Stimulated activated CD4-positive, alpha-beta T cell treated with anti-CD3 and anti-CD28 coated beads, Interleukin-1b, Interleukin-23, amount 100 ng/mL, for 24 hours (primary cell): ENCODE measurements around the gene VSIG2.
A peak's percentile ranks its signal among the peaks of the same experiment; 100 is the strongest.

Source experiments
- DNase-seq, 4 experiments: peaks; one replicate each; pipeline ENCODE4 v3.0.0-alpha.2; 2020; ENCODE audit warnings: low read depth in 4 of 4, low spot score in 1 of 4

VSIG2 gene

GRCh38 chr11:124748481-124749343 is 3.3 kb downstream of the VSIG2 start:
- no peak for DNase-seq

- no peak for DNase-seq
Observed at GRCh38 chr11:124748100-124748418, 4.0 kb downstream of the VSIG2 start.

- DNase-seq = no peak
Observed at GRCh38 chr11:124747406-124748099, 4.5 kb downstream of the VSIG2 start.

GRCh38 chr11:124746621-124747243 is 5.3 kb downstream of the VSIG2 start:
- DNase-seq = peak; percentile 47 to 65 (median 57)

- no peak for DNase-seq
Observed at GRCh38 chr11:124745835-124746620, 6.0 kb downstream of the VSIG2 start.

GRCh38 chr11:124745270-124745834 is 6.7 kb downstream of the VSIG2 start:
- DNase-seq = no peak

- DNase-seq = no peak
Observed at GRCh38 chr11:124743050-124743449, 9.0 kb downstream of the VSIG2 start.

- no peak for DNase-seq
Observed at GRCh38 chr11:124742555-124742954, 9.5 kb downstream of the VSIG2 start.

- peak in 2 of 4 experiments; percentile 31 to 52 for DNase-seq
Observed at GRCh38 chr11:124740277-124740882, 11.7 kb downstream of the VSIG2 start.

- DNase-seq = peak; percentile 47 to 81 (median 70)
Observed at GRCh38 chr11:124739479-124740276, 12.4 kb downstream of the VSIG2 start, which contains the start of gene NRGN. NRGN (plus strand) TSS chr11:124739942; CDS start chr11:124740085, 143 bp downstream.

- DNase-seq = no peak
Observed at GRCh38 chr11:124738713-124739478, 13.2 kb downstream of the VSIG2 start.

GRCh38 chr11:124737638-124738305 is 14.3 kb downstream of the VSIG2 start:
- no peak for DNase-seq

GRCh38 chr11:124736736-124737135 is 15.3 kb downstream of the VSIG2 start:
- DNase-seq = no peak

- DNase-seq = no peak
Observed at GRCh38 chr11:124732230-124732629, 19.8 kb downstream of the VSIG2 start.

GRCh38 chr11:124729571-124729970 is 22.5 kb downstream of the VSIG2 start:
- no peak for DNase-seq

GRCh38 chr11:124728134-124728533 is 23.9 kb downstream of the VSIG2 start:
- DNase-seq = no peak

- no peak for DNase-seq
Observed at GRCh38 chr11:124727474-124727873, 24.6 kb downstream of the VSIG2 start.

GRCh38 chr11:124725719-124726105 is 26.3 kb downstream of the VSIG2 start:
- no peak for DNase-seq
